GM19193 (cell line): Measurements from ENCODE around the gene NRN1.

ENCODE experiments used
- POLR2A ChIP-seq: IDR thresholded peaks from 4 replicates; pipeline ENCODE4 v1.6.1; 2011; ENCODE audit not compliant: insufficient read depth, insufficient read length; ENCODE audit errors: extremely low read depth

NRN1 gene

DNA sequence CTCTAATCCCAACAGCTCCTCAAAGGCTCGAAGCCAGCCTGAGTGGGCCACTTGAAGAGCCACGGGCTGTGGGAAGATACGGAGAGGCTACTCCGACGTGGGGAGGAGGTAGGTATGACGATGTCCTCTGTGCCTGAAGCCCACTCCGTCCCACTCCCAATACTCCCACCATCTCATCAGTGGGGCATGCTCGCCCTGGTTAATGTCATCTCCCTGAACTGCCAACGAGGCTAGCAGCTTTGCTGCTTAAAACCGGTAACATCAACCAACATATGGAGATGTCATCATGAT, 11.1 kb downstream of the NRN1 start:
- TF ChIP-seq POLR2A: no peak

DNA sequence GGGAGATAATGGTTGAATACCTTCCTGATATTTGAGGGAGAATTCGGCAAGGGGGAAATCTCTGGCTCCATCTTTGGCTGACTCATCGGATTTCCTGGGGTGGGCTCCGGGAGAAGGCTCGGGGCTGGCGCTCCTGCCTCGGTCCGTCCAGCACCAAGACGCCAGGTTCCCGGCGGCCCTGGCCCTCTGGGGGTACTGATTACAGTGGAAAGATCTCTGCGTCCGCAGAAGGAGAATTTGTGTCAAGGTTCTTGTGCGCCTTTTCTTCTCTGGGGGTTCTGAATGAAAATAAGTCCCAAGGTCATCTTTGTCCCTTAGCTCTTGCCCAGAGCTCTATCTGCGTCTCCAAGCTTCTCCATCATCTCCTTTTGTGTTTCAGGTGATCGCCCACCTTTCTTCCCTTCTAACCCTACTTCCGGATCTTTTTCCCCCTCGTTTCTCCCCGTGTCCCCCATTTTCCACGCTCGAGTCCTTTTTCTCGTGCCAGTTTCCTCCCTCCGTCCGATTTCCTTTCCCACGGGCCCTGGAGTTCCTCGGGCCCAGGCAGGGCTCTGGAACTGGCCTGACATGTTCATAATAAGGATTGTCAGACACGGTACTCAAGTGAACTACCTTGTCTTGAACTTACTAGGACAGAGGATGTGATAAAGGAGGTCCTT, 11.6 kb downstream of the NRN1 start:
- TF ChIP-seq POLR2A: no peak

DNA sequence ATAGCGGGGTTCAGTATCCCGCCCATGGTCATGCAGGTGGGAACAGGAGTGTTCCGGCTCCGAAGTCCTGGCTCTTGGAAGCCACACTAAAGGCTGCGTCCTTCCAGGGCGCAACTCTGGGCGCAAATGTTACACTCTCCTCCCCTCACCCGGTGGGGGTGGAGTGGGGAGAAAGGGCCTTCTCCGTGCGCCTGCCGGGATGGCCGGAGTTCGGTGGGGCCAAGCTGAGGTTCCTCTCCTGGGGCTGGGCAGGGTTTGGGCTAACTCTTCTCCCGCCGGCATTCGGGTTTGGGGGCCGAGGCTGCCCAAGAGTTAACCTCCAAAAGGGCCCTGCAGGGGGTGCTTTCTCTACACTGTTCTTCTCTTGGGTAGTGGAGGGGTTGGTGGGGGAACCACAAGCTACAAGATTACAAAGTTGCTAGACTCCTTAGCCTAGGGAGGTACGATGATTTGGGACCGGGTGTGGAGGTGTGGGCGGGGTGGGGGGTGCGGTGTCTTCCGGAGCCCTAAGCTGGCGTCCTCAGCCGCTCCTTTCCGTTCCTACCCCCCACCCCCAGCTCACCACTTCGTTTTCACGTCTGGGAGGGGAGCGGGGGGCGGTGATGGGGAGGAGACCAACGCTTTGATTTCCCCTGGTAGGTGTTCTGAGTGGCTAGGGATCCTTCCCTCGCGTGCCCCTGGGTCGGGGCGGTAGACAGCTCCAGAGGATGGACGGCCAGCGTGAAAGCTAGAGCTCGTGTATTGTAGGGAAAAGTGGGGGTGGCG, 12.3 kb downstream of the NRN1 start:
- no peak for TF ChIP-seq POLR2A

DNA sequence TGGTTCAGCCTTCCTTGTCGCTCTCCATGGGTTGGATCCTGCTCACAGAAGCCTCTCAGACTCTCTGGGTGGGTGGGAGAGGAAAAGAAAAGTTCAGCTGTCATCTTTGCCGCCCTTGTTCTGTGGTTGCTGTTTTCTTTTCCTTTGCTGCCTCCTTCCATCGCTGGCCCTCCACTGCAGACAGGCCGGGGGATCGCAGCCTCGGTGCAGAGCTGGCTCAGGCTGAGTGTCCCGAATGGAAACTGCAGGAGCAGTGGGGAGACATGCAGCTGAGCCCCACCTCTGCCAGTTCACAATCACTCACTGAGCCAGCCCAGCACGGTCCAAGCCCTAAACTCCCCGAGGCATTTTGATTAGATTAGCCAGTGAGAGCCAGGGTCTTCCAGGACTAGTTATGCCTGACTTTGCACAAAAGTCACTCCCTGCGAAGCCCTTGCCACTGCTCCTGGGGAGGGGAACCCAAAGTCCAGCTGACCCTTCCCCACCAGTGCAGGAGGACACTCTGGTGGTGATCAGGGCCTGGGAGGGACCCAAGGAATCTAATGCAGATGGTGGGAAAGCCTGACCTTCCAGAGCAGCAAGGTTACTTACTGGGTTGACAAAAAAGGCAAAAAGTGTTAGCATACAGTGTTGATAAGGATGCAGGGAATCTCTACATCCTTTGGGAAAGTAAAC, 14.0 kb downstream of the NRN1 start:
- no peak for TF ChIP-seq POLR2A

DNA sequence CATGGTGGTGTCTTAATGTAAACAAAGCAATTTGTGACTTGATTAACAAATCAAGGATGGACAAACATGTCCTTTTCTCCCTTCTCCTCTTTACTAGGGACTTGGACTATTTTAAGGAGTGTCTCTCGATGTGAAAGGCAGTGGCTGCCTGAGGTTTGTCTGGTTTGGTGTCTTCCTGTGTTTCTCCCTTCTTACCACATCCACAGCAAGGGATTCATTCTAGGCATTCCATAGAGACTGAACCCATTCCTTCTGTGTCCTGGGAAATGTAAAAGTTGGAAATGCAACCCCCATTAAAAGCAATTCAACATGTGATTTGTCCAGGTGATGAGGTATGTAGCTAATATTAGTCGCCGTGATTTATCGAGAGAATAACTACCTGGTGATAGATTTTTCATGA, 15.9 kb downstream of the NRN1 start:
- TF ChIP-seq POLR2A: no peak

DNA sequence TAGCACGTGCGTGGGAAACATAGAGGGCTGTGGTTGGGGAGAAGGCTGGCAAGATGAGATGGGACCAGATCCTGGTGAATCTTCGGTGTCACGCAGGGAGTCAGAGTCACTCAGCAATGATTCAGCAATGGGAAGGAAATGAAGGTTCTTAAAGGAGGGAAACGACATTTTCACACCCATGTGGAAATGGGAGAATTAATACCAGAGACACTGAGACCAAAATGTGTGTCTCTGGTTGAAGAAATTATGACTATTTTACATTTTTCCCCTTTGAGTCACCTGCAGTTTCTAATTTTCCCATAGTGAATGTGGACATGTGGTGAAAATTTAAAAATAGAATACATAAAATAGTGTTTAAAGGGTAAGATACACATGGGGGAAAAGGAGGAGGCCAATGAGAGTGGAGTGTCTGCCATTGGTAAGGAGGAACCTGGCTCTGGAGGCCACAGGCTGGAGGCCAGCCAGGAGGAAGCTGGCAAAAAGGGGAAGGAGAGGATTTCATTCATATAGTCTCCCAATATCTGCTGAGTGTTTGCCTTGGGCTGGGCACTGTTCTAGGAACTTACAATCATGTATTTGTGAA, 17.5 kb downstream of the NRN1 start:
- TF ChIP-seq POLR2A: no peak

DNA sequence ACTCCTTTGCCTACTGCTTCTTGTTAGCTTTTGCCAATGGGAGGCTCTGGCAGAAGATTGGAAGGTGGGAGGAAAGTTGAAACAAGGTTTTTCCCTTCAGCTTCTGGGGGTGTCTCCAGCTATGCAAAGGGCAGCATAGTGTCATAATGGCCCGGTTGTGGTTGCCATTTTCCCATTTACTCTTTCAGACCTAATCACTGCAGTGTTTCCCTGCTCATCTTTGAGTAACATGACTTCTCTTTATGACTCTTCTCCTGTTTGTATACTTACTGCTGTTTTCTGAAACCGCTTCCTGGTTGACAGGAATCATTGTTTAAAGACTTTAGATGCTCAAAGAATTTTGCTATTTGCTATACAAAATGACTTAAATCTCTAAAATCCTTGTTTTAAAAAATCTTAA, 19.9 kb downstream of the NRN1 start:
- TF ChIP-seq POLR2A: no peak

DNA sequence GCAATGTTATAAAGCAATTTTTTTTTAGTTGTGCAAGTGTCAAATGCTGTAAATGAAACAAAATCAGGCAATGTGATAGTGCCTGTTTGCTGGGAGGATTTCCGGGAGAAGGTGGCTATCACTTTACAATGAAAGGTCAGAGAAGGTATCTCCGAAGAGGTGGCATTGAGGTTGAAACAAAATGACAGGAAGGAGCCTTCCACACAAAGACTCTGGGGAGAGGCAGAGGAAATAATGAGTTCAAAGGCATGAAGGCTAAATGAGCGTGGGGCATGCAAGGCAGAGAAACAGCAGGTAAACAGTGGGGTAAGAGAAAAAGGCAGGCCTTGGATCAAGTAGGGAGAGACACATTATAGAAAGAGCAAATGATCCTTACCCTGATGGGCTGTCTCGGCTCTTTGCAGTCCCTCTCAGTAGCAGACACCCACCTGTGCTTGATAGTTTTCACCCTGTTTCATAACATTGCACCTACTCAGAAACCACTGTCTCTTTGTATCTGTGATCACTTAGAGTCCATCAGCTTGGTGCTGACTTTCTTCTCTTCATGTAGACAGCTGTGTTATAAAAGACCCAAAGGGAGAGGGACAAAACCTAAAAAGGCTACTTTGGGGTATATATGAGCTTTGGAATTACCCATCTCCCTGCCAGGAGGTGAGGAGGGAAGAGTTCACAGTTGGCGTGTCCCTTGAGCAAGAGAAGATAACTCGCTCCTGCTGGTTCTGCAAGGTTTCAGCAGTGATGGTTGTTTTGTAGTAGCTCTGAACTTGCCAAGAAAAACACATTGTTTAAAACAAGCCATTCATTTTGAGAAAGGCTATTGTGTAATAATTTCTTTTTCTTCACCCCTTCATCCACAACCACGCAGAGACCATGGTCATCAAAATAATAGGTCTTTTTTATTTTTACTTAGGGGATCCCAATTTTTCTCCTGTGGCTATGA, 22.3 kb downstream of the NRN1 start:
- TF ChIP-seq POLR2A: no peak

DNA sequence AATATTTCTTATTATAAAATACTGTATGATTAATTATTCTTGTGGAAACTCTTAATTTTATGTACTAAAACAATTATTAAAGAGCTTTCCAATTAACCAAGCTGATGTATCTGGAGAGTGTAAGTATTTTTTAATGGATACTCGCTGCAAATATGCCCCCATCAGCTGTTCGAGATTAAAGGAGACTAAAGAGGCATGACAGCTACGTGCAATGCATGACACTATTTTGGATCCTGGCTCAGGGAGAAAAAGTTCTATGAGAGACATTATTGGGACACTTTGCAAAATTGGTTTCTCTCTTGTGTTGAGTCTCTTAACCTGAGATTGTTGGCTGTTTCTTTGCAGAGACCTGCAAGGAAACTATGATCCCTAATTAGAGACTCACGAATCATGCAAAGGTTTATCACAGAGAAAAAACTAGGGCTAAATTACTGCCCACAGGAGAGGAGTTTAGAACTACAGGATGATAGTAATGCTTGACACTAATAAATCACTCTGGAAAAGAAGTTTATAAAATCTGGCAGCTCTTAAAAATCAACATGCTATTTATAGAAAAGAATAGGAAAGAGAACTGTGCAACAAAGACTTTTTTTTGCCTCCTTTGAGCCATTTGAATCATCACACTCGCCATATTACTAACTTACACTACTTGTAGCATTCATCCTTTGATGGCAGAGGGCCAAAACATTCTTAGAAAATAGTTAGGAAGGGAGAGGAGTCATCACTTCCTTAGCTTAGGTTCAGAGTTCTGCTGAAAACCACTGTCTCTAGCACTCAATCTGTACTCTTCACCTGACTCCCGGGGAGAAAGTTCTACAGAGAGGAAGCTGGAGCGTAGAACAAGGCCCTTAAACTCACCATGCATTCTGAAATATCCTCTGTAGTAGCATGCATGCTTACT, 25.3 kb downstream of the NRN1 start:
- no peak for TF ChIP-seq POLR2A

DNA sequence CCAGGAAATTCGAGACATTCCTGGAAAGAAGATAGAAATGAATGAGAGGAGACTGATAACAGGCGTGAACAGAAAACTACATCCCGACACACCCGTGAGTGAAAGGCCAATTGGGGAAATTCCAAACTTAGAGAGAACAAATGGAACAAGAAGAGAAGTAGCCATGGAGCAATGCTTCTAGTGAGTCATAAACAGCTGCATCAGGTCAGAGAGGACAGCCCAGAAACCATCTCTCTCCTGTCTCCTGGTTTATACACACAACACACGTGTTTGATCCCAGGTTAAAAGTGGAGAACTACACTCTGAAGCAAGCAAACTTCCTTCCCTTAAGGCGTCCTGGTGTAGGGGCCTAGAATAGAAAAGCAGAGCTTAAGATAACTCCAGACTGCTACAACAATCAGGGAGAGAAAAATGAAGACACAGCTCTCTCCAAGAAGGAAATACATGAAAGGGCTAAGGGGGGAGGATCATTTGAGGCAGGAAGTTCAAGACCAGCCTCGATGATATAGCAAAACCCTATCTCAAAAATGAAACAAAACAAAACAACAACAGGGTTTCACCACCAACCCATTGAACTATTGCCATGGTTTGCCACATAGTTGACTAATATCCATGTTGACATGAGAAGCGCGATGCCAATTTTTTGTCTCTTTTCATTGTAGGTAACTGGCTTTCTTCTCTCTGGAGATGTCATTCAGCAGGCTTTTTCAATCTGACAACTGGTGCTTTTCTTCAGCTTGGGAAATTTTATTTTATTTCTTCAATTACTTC, 26.9 kb downstream of the NRN1 start:
- no peak for TF ChIP-seq POLR2A

DNA sequence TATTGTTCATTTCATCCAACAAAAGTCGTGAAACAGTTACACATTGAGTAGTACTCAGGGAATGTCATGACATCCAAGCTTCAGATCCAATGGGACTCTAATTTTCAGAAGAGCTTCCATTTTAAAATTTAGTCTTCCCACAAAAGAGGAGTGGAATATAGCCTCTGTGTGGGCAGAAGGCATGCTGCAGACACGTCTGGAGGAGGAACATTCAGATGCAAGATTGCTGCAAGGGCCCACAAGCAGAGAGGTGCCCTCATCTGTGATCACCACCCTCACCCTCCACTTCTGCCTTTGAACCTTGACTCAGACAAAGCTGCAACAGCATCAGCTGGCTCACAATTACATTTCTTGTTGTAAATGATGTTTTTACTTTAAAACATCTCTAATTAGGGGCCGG, 29.9 kb downstream of the NRN1 start:
- TF ChIP-seq POLR2A: no peak

DNA sequence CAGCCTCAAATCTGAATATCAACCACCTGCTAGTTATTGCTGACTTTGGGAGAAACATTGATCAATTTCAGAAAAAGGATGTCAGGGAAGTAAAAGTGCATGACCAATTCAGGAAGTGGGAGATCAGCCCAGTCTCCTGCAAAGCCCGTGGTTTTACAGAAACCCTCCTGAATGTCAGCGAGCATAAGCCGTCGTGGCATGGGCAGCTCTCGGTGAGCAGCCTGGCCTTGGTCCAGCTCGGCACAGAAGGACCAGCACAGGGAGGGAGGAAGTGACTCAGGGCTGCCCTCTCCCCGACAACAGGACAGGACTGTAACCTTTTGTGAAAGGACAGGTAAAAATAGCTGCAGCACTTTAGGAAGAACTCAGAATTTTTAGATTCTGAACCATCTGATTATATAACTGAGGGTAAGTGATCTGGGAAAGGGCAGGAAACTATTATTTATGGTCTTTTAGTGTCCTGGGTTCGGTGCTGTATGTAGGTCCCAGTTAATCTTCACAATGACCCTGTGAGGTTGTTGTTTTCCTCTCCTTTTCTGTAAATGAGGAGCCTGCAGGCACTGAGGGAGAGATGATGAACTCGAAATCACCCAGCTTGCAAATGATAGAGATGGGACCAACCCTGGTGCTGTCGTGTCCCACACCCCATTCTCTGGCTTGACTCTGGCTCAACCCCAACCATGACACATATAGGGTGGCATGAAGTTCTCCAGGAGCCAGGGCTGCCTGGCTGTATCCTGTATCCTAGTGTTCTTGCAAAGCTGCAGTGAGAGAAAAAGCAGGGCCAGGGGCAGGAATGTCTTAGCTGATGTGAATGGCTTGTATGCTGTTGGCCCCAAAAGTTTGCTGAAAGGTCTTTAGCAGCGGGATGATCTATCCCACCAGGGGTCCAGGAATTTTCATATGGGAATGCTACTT, 37.6 kb downstream of the NRN1 start:
- TF ChIP-seq POLR2A: no peak
